SK-N-SH treated with all-trans-retinoic acid at 6 μM for 48 hours (cell line): ENCODE measurements around the gene MAP4K4.

ENCODE experiments used
- ATAC-seq: fragments of 200-7000 bp; cut with Tn5 transposase; 3 replicates; pipeline ENCODE4 v1.9.1; 2020; ENCODE audit warnings: mild to moderate bottlenecking, moderate library complexity
- BACH2 ChIP-seq: fragments of 250-450 bp; sonication (Bioruptor Pico); IDR thresholded peaks from 2 replicates; pipeline ENCODE4 v1.9.0; 2021; ENCODE audit warnings: mild to moderate bottlenecking, borderline replicate concordance
- CSDC2 ChIP-seq: fragments of 250-450 bp; sonication (Bioruptor Pico); IDR thresholded peaks from 2 replicates; pipeline ENCODE4 v1.5.0; 2020; ENCODE audit warnings: mild to moderate bottlenecking, moderate library complexity
- ESRRG ChIP-seq: fragments of 250-450 bp; sonication (Bioruptor Pico); IDR thresholded peaks from 2 replicates; pipeline ENCODE4 v1.6.1; 2021; ENCODE audit warnings: mild to moderate bottlenecking
- GLIS3 ChIP-seq: fragments of 250-450 bp; sonication (Bioruptor Pico); IDR thresholded peaks from 2 replicates; pipeline ENCODE4 v1.5.0; 2020; ENCODE audit warnings: mild to moderate bottlenecking, moderate library complexity
- ISL1 ChIP-seq: fragments of 250-450 bp; sonication (Bioruptor Pico); IDR thresholded peaks from 2 replicates; pipeline ENCODE4 v2.1.2; 2022; ENCODE audit warnings: mild to moderate bottlenecking, moderate library complexity
- OSR1 ChIP-seq: fragments of 250-450 bp; sonication (Bioruptor Pico); IDR thresholded peaks from 2 replicates; pipeline ENCODE4 v1.8.0; 2022; ENCODE audit warnings: moderate library complexity, mild to moderate bottlenecking, inconsistent platforms
- PPARA ChIP-seq: fragments of 250-450 bp; sonication (Bioruptor Pico); IDR thresholded peaks from 2 replicates; pipeline ENCODE4 v1.5.0; 2020; ENCODE audit warnings: mild to moderate bottlenecking, borderline replicate concordance
- SNAI2 ChIP-seq: fragments of 250-450 bp; sonication (Bioruptor Pico); IDR thresholded peaks from 2 replicates; pipeline ENCODE4 v1.5.0; 2020; ENCODE audit warnings: mild to moderate bottlenecking, moderate library complexity
- TCF4 ChIP-seq: fragments of 250-450 bp; sonication (Bioruptor Pico); IDR thresholded peaks from 2 replicates; pipeline ENCODE4 v1.8.0; 2021; ENCODE audit warnings: mild to moderate bottlenecking, moderate library complexity, borderline replicate concordance
- TOX ChIP-seq: fragments of 250-450 bp; sonication (Bioruptor Pico); IDR thresholded peaks from 2 replicates; pipeline ENCODE4 v1.8.0; 2021; ENCODE audit warnings: mild to moderate bottlenecking, moderate library complexity, borderline replicate concordance
- ZC3H10 ChIP-seq: fragments of 250-450 bp; sonication (Bioruptor Pico); IDR thresholded peaks from 2 replicates; pipeline ENCODE4 v1.5.1; 2021; ENCODE audit warnings: mild to moderate bottlenecking, moderate library complexity
- ZFP3 ChIP-seq: fragments of 250-450 bp; sonication (Bioruptor Pico); IDR thresholded peaks from 2 replicates; pipeline ENCODE4 v1.5.0; 2020; ENCODE audit warnings: mild to moderate bottlenecking, moderate library complexity
- ZFP30 ChIP-seq: fragments of 450-650 bp; formaldehyde crosslinking; IDR thresholded peaks from 2 replicates; pipeline ENCODE4 v1.5.0; 2022; ENCODE audit warnings: mild to moderate bottlenecking, moderate library complexity
- ZNF565 ChIP-seq: fragments of 450-650 bp; formaldehyde crosslinking; conservative IDR thresholded peaks from 2 replicates; pipeline ENCODE4 v1.5.0; 2020; ENCODE audit warnings: low read depth, mild to moderate bottlenecking, moderate library complexity
- ZNF70 ChIP-seq: fragments of 450-650 bp; formaldehyde crosslinking; IDR thresholded peaks from 2 replicates; pipeline ENCODE4 v1.5.0; 2020; ENCODE audit warnings: mild to moderate bottlenecking, moderate library complexity
- ZNF8 ChIP-seq: fragments of 450-650 bp; formaldehyde crosslinking; IDR thresholded peaks from 2 replicates; pipeline ENCODE4 v1.5.0; 2020; ENCODE audit warnings: mild to moderate bottlenecking, moderate library complexity
- TF ChIP-seq, protein P1 (sequence below): fragments of 250-450 bp; sonication (Bioruptor Pico); IDR thresholded peaks from 2 replicates; pipeline ENCODE4 v1.5.1; 2020; ENCODE audit warnings: low read depth, mild to moderate bottlenecking, moderate library complexity
- TF ChIP-seq, protein P2 (sequence below): fragments of 250-450 bp; sonication (Bioruptor Pico); IDR thresholded peaks from 2 replicates; pipeline ENCODE4 v1.8.0; 2020; ENCODE audit warnings: mild to moderate bottlenecking, moderate library complexity, borderline replicate concordance
- TF ChIP-seq, protein P3 (sequence below): fragments of 250-450 bp; sonication (Bioruptor Pico); IDR thresholded peaks from 2 replicates; pipeline ENCODE4 v1.8.0; 2021; ENCODE audit warnings: low read depth, mild to moderate bottlenecking, moderate library complexity, borderline replicate concordance
- TF ChIP-seq, protein P4 (sequence below): fragments of 250-450 bp; sonication (Bioruptor Pico); IDR thresholded peaks from 2 replicates; pipeline ENCODE4 v1.5.1; 2021; ENCODE audit warnings: mild to moderate bottlenecking, moderate library complexity

The MAP4K4 gene

DNA sequence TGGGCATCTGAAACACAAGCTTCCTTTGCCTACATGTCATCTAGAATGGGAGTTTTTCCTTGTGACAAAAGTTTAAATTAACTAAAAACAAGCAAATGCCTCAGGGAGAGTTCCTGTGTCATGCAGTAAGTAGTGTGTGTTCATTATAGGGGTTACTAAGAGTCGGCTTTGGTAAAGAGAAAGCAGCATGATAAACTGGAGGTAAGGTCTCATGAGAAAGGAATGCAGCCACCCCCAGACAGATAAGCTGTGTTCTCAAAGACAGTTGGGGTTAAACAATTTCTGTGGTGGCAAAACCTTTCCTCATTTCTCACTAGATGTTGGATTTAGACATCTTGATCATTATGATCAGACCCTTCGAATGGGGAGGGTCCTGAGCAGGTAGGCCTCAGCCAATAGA, 129.7 kb downstream of the MAP4K4 start:
- TF ChIP-seq, protein P1, sequence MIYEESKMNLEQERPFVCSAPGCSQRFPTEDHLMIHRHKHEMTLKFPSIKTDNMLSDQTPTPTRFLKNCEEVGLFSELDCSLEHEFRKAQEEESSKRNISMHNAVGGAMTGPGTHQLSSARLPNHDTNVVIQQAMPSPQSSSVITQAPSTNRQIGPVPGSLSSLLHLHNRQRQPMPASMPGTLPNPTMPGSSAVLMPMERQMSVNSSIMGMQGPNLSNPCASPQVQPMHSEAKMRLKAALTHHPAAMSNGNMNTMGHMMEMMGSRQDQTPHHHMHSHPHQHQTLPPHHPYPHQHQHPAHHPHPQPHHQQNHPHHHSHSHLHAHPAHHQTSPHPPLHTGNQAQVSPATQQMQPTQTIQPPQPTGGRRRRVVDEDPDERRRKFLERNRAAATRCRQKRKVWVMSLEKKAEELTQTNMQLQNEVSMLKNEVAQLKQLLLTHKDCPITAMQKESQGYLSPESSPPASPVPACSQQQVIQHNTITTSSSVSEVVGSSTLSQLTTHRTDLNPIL (CRISPR knock-in tag) = no peak
- TF ChIP-seq ISL1 (CRISPR knock-in tag) = peak; percentile 32; the same call in 1 of the 2 replicates
- TF ChIP-seq OSR1 = no peak
- ATAC-seq = peak; percentile 80

DNA sequence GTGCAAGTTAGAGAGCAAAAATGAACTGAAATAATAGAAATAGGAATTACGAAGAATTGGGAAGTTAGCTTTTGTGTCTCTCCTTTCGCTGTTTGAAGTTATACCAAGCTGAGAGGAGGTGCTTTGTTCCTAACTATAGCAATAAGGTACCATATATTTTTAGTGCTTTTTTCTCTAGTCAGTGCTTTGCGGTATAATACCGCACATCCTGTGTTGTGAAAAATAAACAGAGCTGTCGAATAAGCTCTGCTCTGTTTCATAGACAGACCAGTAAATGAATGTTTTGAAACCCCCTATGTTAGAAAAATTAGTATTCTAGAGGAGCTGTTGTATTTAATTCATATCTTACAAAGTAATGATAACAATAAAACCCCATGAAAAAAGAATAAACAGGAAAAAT, 130.8 kb downstream of the MAP4K4 start:
- ATAC-seq = no peak
- TF ChIP-seq ESRRG (CRISPR knock-in tag) (no peak), ZC3H10 (no peak), ZNF565 (no peak), ZFP30 (no peak), SNAI2 (no peak), ISL1 (CRISPR knock-in tag) (no peak), PPARA (no peak), ZNF8 (CRISPR knock-in tag) (no peak), CSDC2 (CRISPR knock-in tag) (no peak)
- TF ChIP-seq, protein P2, sequence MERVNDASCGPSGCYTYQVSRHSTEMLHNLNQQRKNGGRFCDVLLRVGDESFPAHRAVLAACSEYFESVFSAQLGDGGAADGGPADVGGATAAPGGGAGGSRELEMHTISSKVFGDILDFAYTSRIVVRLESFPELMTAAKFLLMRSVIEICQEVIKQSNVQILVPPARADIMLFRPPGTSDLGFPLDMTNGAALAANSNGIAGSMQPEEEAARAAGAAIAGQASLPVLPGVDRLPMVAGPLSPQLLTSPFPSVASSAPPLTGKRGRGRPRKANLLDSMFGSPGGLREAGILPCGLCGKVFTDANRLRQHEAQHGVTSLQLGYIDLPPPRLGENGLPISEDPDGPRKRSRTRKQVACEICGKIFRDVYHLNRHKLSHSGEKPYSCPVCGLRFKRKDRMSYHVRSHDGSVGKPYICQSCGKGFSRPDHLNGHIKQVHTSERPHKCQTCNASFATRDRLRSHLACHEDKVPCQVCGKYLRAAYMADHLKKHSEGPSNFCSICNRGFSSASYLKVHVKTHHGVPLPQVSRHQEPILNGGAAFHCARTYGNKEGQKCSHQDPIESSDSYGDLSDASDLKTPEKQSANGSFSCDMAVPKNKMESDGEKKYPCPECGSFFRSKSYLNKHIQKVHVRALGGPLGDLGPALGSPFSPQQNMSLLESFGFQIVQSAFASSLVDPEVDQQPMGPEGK = no peak
- TF ChIP-seq, protein P3, sequence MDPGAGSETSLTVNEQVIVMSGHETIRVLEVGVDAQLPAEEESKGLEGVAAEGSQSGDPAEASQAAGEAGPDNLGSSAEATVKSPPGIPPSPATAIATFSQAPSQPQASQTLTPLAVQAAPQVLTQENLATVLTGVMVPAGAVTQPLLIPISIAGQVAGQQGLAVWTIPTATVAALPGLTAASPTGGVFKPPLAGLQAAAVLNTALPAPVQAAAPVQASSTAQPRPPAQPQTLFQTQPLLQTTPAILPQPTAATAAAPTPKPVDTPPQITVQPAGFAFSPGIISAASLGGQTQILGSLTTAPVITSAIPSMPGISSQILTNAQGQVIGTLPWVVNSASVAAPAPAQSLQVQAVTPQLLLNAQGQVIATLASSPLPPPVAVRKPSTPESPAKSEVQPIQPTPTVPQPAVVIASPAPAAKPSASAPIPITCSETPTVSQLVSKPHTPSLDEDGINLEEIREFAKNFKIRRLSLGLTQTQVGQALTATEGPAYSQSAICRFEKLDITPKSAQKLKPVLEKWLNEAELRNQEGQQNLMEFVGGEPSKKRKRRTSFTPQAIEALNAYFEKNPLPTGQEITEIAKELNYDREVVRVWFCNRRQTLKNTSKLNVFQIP (CRISPR knock-in tag) = no peak

DNA sequence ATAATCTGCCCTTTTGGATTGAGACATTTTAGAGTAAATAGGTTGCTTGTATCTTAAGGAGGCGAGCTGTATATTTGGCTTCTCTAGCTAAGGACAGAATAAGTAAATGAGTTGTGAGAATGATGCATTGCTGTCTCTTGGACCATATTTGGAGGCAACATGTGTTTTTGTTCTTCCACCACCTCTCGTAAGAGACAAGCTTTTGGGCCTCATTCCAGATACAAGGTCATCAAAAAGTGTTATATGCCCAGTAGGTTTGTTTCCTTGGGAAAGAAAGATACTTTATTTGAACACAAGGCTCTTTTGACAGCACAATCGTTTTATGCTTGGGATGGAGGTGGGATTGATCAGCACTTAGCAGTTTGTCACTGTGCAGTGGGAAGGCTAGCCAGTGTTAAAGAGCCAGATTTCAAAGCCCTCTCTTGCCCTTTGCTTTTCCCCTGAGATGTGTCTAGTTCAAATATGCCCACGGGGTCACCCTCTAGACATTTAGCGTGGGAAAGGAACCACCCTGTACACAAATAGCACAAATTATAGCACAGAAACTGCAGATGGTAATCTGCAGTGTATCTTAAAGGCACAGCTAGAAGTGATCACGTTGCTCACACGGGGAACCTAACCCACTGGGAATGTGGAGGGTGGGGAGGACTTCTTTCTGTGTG, 131.3 kb downstream of the MAP4K4 start:
- ATAC-seq = no peak
- TF ChIP-seq ZFP3 (CRISPR knock-in tag) (no peak), ESRRG (CRISPR knock-in tag) (no peak), TCF4 (CRISPR knock-in tag) (no peak), SNAI2 (no peak), GLIS3 (CRISPR knock-in tag) (no peak), ZNF8 (CRISPR knock-in tag) (no peak), CSDC2 (CRISPR knock-in tag) (no peak), ZC3H10 (no peak)
- TF ChIP-seq, protein P2 = no peak
- TF ChIP-seq, protein P4, sequence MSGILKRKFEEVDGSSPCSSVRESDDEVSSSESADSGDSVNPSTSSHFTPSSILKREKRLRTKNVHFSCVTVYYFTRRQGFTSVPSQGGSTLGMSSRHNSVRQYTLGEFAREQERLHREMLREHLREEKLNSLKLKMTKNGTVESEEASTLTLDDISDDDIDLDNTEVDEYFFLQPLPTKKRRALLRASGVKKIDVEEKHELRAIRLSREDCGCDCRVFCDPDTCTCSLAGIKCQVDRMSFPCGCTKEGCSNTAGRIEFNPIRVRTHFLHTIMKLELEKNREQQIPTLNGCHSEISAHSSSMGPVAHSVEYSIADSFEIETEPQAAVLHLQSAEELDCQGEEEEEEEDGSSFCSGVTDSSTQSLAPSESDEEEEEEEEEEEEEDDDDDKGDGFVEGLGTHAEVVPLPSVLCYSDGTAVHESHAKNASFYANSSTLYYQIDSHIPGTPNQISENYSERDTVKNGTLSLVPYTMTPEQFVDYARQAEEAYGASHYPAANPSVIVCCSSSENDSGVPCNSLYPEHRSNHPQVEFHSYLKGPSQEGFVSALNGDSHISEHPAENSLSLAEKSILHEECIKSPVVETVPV (CRISPR knock-in tag) = no peak
- TF ChIP-seq, protein P1 (CRISPR knock-in tag) = no peak
- TF ChIP-seq, all 23 proteins: peak for 0

DNA sequence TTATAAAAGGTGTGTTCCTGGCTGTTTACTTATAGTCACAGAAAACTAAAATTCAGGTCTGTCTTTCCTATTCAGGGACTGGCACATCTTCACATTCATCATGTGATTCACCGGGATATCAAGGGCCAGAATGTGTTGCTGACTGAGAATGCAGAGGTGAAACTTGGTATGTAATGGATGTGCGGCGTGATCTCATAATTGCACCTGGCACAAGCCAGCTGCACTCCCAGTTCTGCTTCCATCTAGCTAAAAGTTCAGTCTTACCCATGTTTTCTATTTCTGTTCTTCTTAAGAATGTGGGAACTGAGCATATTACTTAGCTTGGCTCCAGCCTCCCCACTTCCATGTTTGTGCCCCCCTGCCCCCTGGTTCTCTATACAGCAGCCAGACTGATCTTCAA, 131.9 kb downstream of the MAP4K4 start:
- ATAC-seq = no peak
- TF ChIP-seq, protein P3 (CRISPR knock-in tag) = no peak
- TF ChIP-seq ESRRG (CRISPR knock-in tag) (no peak), BACH2 (no peak), ISL1 (CRISPR knock-in tag) (no peak), ZFP30 (no peak), TOX (CRISPR knock-in tag) (no peak), ZNF70 (CRISPR knock-in tag) (no peak), GLIS3 (CRISPR knock-in tag) (no peak), CSDC2 (CRISPR knock-in tag) (no peak), ZNF565 (no peak)
- TF ChIP-seq, protein P4 (CRISPR knock-in tag) = no peak
- TF ChIP-seq, protein P2 = no peak
